ENCODE results near the gene SPP1. TPM values are rescaled to one million over a fixed set of nuclear protein-coding genes. Genes with fewer than 3 reads are reported as not detected.

SPP1 gene
- polyA plus RNA-seq, 1 of the 3 experiments (the other 2 are of a cell fraction) = 0.82 TPM

DNA sequence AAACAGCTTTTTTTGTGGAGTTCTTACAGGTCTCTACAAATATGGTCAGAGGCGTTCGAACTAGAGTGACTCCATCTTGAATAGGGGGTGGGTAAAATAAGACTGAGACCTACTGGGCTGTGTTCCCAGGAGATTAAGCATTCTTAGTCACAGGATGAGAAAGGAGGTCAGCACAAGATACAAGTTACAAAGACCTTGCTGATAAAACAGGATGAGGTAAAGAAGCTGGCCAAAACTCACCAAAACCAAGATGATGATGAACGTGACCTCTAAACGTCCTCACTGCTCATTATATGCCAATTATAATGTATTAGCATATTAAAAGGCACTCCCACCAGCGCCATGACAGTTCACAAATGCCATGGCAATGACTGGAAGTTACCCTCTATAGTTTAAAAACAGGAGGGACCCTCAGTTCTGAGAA lies 42.8 kb upstream of the SPP1 start (continued):
- TF ChIP-seq GATA2 (CRISPR knock-in tag; IDR thresholded peaks at IDR 0.05) (no peak), NFIC (IDR thresholded peaks at IDR 0.05; ENCODE audit: borderline replicate concordance) (no peak), TCF12 (IDR thresholded peaks at IDR 0.05) (no peak), FOXM1 (IDR thresholded peaks at IDR 0.05; ENCODE audit: low read depth) (no peak), RAD21 (IDR thresholded peaks at IDR 0.05; ENCODE audit: low read length) (no peak), JUND (IDR thresholded peaks at IDR 0.05) (no peak), GABPA (IDR thresholded peaks at IDR 0.05; ENCODE audit: low read depth) (no peak)
- TF ChIP-seq, protein P1, sequence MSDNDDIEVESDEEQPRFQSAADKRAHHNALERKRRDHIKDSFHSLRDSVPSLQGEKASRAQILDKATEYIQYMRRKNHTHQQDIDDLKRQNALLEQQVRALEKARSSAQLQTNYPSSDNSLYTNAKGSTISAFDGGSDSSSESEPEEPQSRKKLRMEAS (IDR thresholded peaks at IDR 0.05; ENCODE audit: low read depth) = no peak

DNA sequence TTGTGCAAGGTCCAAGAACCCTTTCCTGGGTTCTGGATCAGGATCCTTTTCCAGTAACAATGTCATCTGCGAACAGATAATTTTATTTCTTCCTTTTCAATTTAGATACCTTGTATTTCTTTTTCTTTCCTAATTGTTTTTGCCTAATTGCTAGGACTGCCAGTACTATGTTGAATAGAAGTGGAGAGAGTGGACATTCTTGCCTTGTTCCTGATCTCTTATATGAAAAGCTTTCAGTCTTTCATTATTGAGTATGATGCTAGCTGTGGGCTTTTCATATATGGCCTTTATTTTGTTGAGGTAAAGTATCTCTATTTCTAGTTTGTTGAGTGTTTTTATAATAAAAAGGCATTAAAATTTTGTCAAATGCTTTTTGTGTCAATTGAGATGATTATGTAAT lies 42.2 kb upstream of the SPP1 start:
- Histone ChIP-seq H3K36me3 (replicated peaks in 1 of 2; ENCODE audit: control insufficient read depth in 1 of 2, insufficient read depth in 2 of 2, low read length in 1 of 2) (no peaks in the 10 kb centered on the region), H3K4me1 (ENCODE audit: control insufficient read depth in 1 of 2, insufficient read depth in 2 of 2, low read depth in 1 of 2, low read length in 1 of 2) (no peaks in the 10 kb centered on the region), H4K20me1 (ENCODE audit: insufficient read depth) (no peaks in the 10 kb centered on the region), H3K27ac (ENCODE audit: low read depth in 2 of 2, low read length in 1 of 2) (no peak overlapping the region), H3K79me2 (ENCODE audit: insufficient read depth) (no peaks in the 10 kb centered on the region), H3K9me3 (no peaks in the 10 kb centered on the region), H3K9ac (no peak overlapping the region), H3K9me2 (no peaks in the 10 kb centered on the region), H3K4me3 (ENCODE audit: low read depth in 2 of 2, low read length in 1 of 2) (no peak overlapping the region), H3K27me3 (ENCODE audit: insufficient read depth) (no peaks in the 10 kb centered on the region), H3K4me2 (no peak overlapping the region), H3F3A (replicated peaks; ENCODE audit: insufficient read depth) (no peaks in the 10 kb centered on the region), H2AFZ (ENCODE audit: low read depth) (no peak overlapping the region)
- no peak for DNase-seq
- ChIA-PET CTCF (no interaction called here), POLR2A (no interaction called here)
- TF ChIP-seq MXI1 (IDR thresholded peaks at IDR 0.05; ENCODE audit: low read depth, low read length) = no peak
- TF ChIP-seq RAD21 (IDR thresholded peaks at IDR 0.05; ENCODE audit: low read length) = no peak
- TF ChIP-seq GATA2 (CRISPR knock-in tag; IDR thresholded peaks at IDR 0.05) = no peak
- no peak for TF ChIP-seq RCOR1 (IDR thresholded peaks at IDR 0.05; ENCODE audit: low read length)
- TF ChIP-seq, protein P2, sequence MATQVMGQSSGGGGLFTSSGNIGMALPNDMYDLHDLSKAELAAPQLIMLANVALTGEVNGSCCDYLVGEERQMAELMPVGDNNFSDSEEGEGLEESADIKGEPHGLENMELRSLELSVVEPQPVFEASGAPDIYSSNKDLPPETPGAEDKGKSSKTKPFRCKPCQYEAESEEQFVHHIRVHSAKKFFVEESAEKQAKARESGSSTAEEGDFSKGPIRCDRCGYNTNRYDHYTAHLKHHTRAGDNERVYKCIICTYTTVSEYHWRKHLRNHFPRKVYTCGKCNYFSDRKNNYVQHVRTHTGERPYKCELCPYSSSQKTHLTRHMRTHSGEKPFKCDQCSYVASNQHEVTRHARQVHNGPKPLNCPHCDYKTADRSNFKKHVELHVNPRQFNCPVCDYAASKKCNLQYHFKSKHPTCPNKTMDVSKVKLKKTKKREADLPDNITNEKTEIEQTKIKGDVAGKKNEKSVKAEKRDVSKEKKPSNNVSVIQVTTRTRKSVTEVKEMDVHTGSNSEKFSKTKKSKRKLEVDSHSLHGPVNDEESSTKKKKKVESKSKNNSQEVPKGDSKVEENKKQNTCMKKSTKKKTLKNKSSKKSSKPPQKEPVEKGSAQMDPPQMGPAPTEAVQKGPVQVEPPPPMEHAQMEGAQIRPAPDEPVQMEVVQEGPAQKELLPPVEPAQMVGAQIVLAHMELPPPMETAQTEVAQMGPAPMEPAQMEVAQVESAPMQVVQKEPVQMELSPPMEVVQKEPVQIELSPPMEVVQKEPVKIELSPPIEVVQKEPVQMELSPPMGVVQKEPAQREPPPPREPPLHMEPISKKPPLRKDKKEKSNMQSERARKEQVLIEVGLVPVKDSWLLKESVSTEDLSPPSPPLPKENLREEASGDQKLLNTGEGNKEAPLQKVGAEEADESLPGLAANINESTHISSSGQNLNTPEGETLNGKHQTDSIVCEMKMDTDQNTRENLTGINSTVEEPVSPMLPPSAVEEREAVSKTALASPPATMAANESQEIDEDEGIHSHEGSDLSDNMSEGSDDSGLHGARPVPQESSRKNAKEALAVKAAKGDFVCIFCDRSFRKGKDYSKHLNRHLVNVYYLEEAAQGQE (IDR thresholded peaks at IDR 0.05; ENCODE audit: low read depth, low read length) = no peak
- WGBS (ENCODE audit: low lambda C conversion rate) = 57% methylated on average over 1 of the region's 1 CpG

DNA sequence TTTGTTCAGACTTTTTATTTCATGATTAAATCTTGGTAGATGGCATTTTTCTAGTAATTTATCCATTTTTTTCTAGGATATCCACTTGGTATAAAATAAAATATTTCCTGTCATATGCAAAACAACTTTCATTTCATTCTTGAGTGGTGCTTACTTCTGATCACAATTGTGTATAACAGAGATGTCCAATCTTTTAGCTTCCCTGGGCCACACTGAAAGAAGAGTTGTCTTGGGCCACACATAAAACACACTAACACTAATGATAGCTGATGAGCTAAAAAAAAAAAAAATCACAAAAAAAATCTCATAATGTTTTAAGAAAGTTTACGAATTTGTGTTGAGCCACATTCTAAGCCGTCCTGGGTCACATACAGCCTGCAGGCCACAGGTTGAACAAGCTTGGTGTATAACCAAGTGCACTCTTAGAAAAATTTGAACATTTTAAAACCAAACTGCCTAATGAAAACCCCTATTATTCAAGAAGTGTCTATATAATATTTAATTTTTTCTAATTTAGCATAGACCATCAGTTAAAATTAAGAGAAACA lies 41.3 kb upstream of the SPP1 start:
- no peaks in the 10 kb centered on the region for H3K79me2 ChIP-seq (ENCODE audit: insufficient read depth)
- H4K20me1 ChIP-seq (ENCODE audit: insufficient read depth) = no peaks in the 10 kb centered on the region
- 63% methylated on average over 2 of the region's 2 CpGs for WGBS (ENCODE audit: low lambda C conversion rate)
- no peak overlapping the region for H3K9ac ChIP-seq
- DNase-seq = no peak
- ChIA-PET CTCF (interaction anchor here (1.0 kb wide), 1 partner anchor 106 kb away, joined by 3 read pairs; no protein-coding TSS in a partner anchor), POLR2A (no interaction called here)
- no peaks in the 10 kb centered on the region for H3F3A ChIP-seq (replicated peaks; ENCODE audit: insufficient read depth)
- no peak overlapping the region for H2AFZ ChIP-seq (ENCODE audit: low read depth)
- no peaks in the 10 kb centered on the region for H3K9me2 ChIP-seq
- H3K27me3 ChIP-seq (ENCODE audit: insufficient read depth) = no peaks in the 10 kb centered on the region
- TF ChIP-seq TAF1 (IDR thresholded peaks at IDR 0.05; ENCODE audit: borderline replicate concordance, low read depth, low read length) (no peak), ELF1 (IDR thresholded peaks at IDR 0.05) (no peak), MXI1 (IDR thresholded peaks at IDR 0.05; ENCODE audit: low read depth, low read length) (no peak), YY1 (IDR thresholded peaks at IDR 0.05; ENCODE audit: low read depth) (no peak), RAD21 (IDR thresholded peaks at IDR 0.05; ENCODE audit: low read length) (no peak)
- TF ChIP-seq, protein P3, sequence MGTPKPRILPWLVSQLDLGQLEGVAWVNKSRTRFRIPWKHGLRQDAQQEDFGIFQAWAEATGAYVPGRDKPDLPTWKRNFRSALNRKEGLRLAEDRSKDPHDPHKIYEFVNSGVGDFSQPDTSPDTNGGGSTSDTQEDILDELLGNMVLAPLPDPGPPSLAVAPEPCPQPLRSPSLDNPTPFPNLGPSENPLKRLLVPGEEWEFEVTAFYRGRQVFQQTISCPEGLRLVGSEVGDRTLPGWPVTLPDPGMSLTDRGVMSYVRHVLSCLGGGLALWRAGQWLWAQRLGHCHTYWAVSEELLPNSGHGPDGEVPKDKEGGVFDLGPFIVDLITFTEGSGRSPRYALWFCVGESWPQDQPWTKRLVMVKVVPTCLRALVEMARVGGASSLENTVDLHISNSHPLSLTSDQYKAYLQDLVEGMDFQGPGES (IDR thresholded peaks at IDR 0.05; ENCODE audit: low read depth, low read length) = no peak
- H3K4me3 ChIP-seq (ENCODE audit: low read depth in 2 of 2, low read length in 1 of 2) = no peak overlapping the region
- no peak overlapping the region for H3K27ac ChIP-seq (ENCODE audit: low read depth in 2 of 2, low read length in 1 of 2)
- no peaks in the 10 kb centered on the region for H3K36me3 ChIP-seq (replicated peaks in 1 of 2; ENCODE audit: control insufficient read depth in 1 of 2, insufficient read depth in 2 of 2, low read length in 1 of 2)
- no peaks in the 10 kb centered on the region for H3K9me3 ChIP-seq
- no peaks in the 10 kb centered on the region for H3K4me1 ChIP-seq (ENCODE audit: control insufficient read depth in 1 of 2, insufficient read depth in 2 of 2, low read depth in 1 of 2, low read length in 1 of 2)
- H3K4me2 ChIP-seq = no peak overlapping the region

Data from SK-N-SH (cell line).